GM12878 (cell line): ENCODE measurements around the gene KRTAP5-2.

Experiments used
- ATF7 ChIP-seq: fragments of 450-650 bp; IDR thresholded peaks from 2 replicates; pipeline ENCODE4 v1.6.1; 2016; ENCODE audit warnings: low read depth, mild to moderate bottlenecking
- CBFB ChIP-seq: IDR thresholded peaks from 2 replicates; pipeline ENCODE4 v1.6.1; 2016; ENCODE audit warnings: antibody characterized with exemption, low read depth
- CHD2 ChIP-seq: IDR thresholded peaks from 2 replicates; pipeline ENCODE4 v1.6.1; 2011; ENCODE audit warnings: low read depth, low read length, improper control_type of control experiment, borderline replicate concordance
- CTCF ChIP-seq, 3 experiments: IDR thresholded peaks in 2 of 3; conservative IDR thresholded peaks in 1 of 3; 2 replicates each; pipeline ENCODE4 v1.5.1; 2011; ENCODE audit warnings: low read depth in 3 of 3, low read length in 3 of 3, mild to moderate bottlenecking in 3 of 3, control low read depth in 2 of 3, moderate library complexity in 2 of 3, inconsistent platforms in 1 of 3, mixed read lengths in 1 of 3; ENCODE audit not compliant: control insufficient read depth in 2 of 3, insufficient read depth in 1 of 3; ENCODE audit errors: extremely low read depth in 1 of 3
- EP300 ChIP-seq, 2 experiments: fragments of 150-350 bp in 1 of 2; IDR thresholded peaks; 2 replicates each; pipeline ENCODE4 v1.6.1; 2011 to 2012; ENCODE audit warnings: low read depth in 2 of 2, low read length in 2 of 2, borderline replicate concordance in 1 of 2, improper control_type of control experiment in 1 of 2, inconsistent platforms in 1 of 2; ENCODE audit not compliant: control insufficient read depth in 1 of 2
- MXI1 ChIP-seq: fragments of 150-350 bp; IDR thresholded peaks from 2 replicates; pipeline ENCODE4 v1.6.1; 2011; ENCODE audit warnings: low read depth, mild to moderate bottlenecking, inconsistent platforms, low read length, improper control_type of control experiment
- POLR2AphosphoS5 ChIP-seq: IDR thresholded peaks from 2 replicates; pipeline ENCODE4 v1.6.1; 2011; ENCODE audit warnings: mild to moderate bottlenecking, low read length, inconsistent platforms
- POU2F2 ChIP-seq: IDR thresholded peaks from 3 replicates; pipeline ENCODE4 v1.6.1; 2011; ENCODE audit warnings: low read depth, mild to moderate bottlenecking, low read length, borderline replicate concordance
- SP1 ChIP-seq: IDR thresholded peaks from one replicate; pipeline ENCODE4 v1.6.1; 2011; ENCODE audit warnings: low read depth, low read length
- TAF1 ChIP-seq: IDR thresholded peaks from 2 replicates; pipeline ENCODE4 v1.6.1; 2011; ENCODE audit warnings: mild to moderate bottlenecking, low read depth, low read length, borderline replicate concordance
- ZNF24 ChIP-seq: fragments of 450-650 bp; IDR thresholded peaks from 2 replicates; pipeline ENCODE4 v1.6.1; 2017; ENCODE audit warnings: antibody characterized with exemption, mild to moderate bottlenecking
- TF ChIP-seq, protein P1 (sequence below): IDR thresholded peaks from 2 replicates; pipeline ENCODE4 v1.6.1; 2012; ENCODE audit warnings: mild to moderate bottlenecking, low read depth, low read length
- TF ChIP-seq, protein P2 (sequence below): fragments of 450-650 bp; IDR thresholded peaks from 2 replicates; pipeline ENCODE4 v1.6.1; 2018; ENCODE audit warnings: mild to moderate bottlenecking, low read depth, moderate library complexity; ENCODE audit not compliant: partially characterized antibody

- no peak for TF ChIP-seq SP1
- no peak for TF ChIP-seq CTCF (IDR thresholded peaks at IDR 0.05 in 2 of 3, conservative IDR thresholded peaks at IDR 0.05 in 1 of 3; ENCODE audit: control insufficient read depth in 2 of 3, extremely low read depth in 1 of 3, insufficient read depth in 1 of 3, low read depth in 3 of 3, low read length in 3 of 3)
- no peak for TF ChIP-seq EP300 (IDR thresholded peaks at IDR 0.05; ENCODE audit: borderline replicate concordance in 1 of 2, control insufficient read depth in 1 of 2, low read depth in 2 of 2, low read length in 2 of 2)
- TF ChIP-seq, protein P1, sequence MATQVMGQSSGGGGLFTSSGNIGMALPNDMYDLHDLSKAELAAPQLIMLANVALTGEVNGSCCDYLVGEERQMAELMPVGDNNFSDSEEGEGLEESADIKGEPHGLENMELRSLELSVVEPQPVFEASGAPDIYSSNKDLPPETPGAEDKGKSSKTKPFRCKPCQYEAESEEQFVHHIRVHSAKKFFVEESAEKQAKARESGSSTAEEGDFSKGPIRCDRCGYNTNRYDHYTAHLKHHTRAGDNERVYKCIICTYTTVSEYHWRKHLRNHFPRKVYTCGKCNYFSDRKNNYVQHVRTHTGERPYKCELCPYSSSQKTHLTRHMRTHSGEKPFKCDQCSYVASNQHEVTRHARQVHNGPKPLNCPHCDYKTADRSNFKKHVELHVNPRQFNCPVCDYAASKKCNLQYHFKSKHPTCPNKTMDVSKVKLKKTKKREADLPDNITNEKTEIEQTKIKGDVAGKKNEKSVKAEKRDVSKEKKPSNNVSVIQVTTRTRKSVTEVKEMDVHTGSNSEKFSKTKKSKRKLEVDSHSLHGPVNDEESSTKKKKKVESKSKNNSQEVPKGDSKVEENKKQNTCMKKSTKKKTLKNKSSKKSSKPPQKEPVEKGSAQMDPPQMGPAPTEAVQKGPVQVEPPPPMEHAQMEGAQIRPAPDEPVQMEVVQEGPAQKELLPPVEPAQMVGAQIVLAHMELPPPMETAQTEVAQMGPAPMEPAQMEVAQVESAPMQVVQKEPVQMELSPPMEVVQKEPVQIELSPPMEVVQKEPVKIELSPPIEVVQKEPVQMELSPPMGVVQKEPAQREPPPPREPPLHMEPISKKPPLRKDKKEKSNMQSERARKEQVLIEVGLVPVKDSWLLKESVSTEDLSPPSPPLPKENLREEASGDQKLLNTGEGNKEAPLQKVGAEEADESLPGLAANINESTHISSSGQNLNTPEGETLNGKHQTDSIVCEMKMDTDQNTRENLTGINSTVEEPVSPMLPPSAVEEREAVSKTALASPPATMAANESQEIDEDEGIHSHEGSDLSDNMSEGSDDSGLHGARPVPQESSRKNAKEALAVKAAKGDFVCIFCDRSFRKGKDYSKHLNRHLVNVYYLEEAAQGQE = no peak
- TF ChIP-seq, protein P2, sequence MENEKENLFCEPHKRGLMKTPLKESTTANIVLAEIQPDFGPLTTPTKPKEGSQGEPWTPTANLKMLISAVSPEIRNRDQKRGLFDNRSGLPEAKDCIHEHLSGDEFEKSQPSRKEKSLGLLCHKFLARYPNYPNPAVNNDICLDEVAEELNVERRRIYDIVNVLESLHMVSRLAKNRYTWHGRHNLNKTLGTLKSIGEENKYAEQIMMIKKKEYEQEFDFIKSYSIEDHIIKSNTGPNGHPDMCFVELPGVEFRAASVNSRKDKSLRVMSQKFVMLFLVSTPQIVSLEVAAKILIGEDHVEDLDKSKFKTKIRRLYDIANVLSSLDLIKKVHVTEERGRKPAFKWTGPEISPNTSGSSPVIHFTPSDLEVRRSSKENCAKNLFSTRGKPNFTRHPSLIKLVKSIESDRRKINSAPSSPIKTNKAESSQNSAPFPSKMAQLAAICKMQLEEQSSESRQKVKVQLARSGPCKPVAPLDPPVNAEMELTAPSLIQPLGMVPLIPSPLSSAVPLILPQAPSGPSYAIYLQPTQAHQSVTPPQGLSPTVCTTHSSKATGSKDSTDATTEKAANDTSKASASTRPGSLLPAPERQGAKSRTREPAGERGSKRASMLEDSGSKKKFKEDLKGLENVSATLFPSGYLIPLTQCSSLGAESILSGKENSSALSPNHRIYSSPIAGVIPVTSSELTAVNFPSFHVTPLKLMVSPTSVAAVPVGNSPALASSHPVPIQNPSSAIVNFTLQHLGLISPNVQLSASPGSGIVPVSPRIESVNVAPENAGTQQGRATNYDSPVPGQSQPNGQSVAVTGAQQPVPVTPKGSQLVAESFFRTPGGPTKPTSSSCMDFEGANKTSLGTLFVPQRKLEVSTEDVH = no peak
- TF ChIP-seq ATF7 = no peak
- TF ChIP-seq TAF1 = no peak
- no peak for TF ChIP-seq POU2F2
- TF ChIP-seq POLR2AphosphoS5 = no peak
- TF ChIP-seq MXI1 = no peak
- no peak for TF ChIP-seq ZNF24
- TF ChIP-seq CBFB = no peak
- no peak for TF ChIP-seq CHD2
Measured at GRCh38 chr11:1604181-1604580, 6.1 kb upstream of the KRTAP5-2 start.
